ENCODE measurements around the gene ACMSD.
A peak's percentile ranks its signal among the peaks of the same experiment; 100 is the strongest.
"Not testable (repeated sequence)": the region's sequence is repeated elsewhere in the genome, so short reads cannot be mapped to it uniquely, and the experiment has no call there.

The ACMSD gene

DNA sequence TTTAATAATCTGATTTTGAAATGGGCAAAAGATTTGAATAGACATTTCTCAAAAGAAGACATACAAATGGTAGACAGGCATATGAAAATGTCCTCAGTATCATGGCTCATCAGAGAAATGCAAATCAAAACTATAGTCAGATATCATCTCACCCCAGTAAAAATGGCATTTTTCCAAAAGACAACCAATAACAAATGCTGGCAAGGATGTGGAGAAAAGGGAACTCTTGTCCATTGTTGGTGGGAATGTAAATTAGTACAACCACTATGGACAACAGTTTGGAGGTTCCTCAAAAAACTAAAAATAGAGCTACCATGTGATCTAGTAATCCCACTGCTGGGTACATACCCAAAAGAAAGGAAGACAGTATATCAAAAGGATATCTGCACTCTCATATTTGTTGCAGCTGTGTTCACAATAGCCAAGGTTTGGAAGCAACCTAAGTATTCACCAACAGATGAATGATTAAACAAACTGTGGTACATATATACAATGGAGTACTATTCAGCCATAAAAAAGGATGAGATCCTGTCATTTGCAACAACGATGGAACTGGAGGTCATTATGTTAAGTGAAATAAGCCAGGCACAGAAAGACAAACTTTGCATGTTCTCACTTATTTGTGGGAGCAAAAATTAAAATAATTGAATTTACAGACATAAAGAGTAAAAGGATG lies 69.2 kb downstream of the ACMSD start:
- DNase-seq = not testable (repeated sequence)

DNA sequence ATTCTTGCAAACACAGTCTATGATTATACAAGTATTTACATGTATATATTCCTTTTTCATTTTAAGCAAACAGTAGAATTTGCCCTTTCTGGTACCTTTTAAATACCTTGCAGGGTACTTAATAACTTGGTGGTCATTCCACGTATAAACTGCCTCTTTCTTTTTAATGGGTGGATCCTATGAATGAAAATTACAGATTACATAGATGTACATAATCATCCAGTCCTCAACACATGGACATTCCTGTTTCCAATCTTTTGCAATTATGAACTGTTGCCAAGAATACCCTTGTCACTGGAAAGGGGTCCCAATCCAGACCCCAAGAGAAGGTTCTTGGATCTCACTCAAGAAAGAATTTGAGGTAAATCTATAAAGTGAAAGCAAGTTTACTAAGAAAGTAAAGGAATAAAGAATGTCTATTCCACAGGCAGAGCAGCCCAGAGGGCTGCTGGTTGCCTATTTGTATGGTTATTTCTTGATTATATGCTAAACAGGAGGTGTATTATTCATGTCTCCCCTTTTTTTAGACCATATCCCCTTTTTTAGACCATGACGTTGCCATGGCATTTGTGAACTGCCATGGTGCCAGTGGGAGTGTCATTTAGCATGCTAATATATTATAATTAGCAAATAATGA lies 72.5 kb downstream of the ACMSD start:
- DNase-seq = no peak

DNA sequence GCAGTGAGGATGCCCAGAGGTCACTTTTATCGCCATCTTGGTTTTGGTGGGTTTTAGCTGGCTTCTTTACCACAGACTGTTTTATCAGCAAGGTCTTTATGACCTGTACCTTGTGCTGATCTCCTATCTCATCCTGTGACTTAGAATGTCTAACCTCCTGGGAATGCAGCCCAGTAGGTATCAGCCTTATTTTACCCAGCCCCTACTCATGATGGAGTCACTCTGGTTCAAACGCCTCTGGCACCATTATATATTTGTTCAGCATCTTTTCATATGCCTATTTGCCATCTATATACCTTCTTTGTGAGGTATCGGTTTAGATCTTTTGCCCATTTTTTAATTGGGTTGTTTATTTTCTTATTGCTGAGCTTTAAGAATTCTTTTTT lies 73.0 kb downstream of the ACMSD start:
- DNase-seq = no peak

DNA sequence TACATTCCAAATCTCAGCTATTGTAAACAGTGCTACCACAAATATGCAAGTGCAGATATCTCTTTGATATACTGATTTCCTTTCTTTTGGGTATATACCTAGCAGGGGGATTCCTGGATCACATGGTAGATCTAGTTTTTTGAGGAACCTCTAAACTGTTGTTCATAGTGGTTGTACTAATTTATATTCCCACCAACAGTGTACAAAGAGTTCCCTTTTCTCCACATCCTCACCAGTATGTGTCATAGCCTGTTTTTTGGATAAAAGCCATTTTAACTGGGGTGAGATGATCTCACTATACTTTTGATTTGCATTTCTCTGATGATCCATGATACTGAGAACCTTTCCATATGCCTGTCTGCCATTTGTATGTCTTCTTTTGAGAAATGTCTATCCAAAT lies 73.9 kb downstream of the ACMSD start:
- DNase-seq = peak; percentile 34

DNA sequence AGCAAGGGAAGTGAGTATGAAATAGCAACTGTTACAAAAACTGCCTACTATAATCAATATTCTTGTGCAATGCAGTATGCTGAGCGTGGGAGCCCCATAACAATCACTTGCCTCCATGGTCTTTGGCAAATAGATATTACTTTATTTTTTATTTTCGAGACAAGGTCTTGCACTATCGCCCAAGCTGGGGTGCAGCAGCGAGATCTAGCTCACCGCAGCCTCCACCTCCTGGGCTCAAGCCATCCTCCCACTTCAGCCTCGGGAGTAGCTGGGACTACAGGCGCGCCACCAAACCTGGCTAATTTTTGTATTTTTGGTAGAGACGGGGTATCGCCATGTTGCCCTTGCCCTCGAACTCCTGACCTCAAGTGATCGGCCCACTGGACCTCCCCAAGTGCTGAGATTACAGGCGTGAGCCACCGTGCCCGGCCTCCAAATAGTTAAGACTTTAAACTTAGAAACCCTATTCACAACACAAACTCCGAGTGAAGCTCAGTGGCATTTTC lies 79.0 kb downstream of the ACMSD start:
- no peak for DNase-seq

DNA sequence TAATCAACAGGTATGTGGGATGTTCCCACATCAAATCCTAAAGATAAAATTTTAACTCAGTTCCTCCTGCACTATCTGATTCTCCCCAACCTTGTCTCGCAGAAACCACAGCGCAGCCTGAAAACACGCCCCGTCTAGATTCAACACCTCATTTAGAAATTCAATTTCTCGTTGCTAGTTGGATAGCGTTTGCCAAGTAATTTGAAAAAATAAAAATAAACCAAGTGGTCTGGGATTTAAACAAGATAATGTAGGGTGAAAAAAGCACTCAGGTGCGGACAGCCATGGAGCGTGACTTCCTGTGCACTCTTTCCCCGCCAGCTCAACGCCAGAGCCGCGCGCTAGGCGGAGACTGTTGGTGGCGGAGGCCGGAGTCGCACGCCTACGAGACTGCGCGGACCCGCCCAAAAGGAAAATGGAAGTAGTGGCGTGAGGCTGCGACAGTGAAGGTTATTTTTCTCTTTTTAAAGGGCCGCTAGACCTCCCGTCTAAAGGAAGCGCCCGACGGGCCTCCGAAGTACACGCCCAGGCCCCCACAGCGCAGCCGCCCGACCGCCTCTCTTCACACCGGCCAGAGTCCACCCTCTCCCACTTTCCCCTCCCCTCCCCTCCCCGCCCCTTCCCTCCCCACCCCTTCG lies 79.6 kb downstream of the ACMSD start:
- DNase-seq = no peak

DNA sequence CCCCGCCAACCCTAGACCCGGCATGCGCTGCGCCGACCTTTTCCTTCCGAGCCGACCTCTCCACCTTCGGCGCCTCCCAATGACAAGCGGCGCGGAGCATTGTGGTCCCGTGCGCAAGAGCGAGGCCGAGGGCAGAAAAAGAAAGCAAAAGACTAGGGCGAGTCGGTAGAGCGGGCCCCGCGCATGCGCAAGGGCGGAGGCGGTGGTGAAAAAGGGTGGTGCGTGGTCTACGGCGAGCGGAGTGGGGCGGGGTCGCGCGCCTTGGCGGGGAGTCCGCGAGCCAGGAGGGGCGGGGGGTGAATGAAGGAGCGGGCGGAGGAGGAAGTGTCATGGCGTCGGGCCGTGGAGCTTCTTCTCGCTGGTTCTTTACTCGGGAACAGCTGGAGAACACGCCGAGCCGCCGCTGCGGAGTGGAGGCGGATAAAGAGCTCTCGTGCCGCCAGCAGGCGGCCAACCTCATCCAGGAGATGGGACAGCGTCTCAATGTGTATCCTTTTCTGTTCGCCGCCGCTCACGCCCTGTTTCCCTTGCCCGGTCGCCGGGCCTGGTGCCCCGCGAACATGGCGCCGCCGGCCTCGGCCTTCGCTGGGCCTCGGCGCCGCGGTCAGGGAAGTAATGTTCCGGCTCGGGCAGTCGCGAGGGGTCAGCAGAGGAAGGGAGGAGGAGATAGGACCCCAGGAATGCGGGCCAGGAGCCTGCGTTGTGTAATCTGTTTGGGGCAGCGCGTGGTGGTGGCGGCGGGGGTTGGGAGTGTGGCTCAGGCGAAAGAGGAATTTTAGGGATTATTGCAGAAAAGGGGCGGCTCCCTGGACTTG lies 80.3 kb downstream of the ACMSD start, which contains the start of gene CCNT2:
Gene CCNT2 (plus strand): TSS at position 297 of the 815 bp plus-strand sequence. CDS start 33 bp downstream, at position 330.
- DNase-seq = peak; percentile 100

DNA sequence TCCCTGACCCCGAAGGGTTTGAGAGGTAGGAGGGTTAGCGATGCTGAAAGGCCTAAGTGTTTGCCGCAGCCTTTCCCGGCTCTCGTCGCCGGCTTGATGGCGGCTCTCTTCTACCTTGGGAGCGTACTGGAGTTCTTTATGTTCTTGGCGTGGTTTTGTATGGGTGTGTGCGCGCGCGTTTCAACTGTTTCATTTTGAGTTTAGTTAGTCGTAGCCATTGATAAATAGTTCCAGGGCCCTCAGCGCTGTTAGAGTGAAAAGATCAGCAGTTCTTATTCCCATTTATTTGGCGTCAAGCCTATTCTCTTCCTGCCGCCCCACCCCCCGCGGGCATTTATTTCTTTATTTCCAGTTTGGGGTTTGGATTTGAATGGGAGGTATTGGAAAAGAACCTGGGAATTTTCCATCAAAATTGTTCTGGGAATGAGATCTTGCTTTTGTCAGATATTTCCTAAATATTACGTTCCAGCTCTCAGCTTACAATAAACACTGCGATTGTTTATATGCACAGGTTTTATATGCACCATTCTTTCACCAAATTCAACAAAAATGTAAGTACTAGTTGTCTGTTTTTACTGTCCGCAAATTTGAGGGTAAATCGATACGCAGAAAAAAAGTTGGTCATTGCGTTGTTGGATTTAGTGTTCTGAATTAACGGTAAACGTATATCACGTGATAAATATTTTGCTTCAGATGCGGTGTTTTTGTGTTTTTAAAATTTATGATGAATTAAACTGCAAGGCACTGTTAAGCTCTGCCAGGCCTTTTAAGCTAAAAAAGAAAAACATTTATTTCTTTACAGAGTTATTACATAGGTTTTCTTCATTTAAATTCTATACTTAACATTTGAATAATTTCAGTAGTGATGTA lies 81.2 kb downstream of the ACMSD start:
- peak; percentile 8 for DNase-seq

DNA sequence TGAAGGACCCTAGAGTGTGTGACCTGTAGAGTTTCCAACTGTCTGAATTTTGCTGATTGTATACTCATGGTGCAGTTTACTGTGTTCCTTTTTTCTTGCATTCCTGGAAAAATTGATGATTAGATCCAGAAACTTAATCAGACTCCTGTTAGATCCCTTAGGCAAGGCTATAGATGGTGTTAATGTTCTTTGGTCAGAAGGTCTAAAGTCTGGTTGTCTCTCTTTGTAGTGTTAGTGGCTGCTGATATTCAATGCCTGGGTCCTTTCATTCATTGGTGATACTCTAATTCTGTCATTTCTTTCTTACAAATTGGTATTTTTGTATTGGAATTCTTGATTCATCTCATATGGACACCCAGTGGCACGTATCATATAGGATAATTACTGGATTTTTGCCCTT lies 86.5 kb downstream of the ACMSD start:
- no peak for DNase-seq

DNA sequence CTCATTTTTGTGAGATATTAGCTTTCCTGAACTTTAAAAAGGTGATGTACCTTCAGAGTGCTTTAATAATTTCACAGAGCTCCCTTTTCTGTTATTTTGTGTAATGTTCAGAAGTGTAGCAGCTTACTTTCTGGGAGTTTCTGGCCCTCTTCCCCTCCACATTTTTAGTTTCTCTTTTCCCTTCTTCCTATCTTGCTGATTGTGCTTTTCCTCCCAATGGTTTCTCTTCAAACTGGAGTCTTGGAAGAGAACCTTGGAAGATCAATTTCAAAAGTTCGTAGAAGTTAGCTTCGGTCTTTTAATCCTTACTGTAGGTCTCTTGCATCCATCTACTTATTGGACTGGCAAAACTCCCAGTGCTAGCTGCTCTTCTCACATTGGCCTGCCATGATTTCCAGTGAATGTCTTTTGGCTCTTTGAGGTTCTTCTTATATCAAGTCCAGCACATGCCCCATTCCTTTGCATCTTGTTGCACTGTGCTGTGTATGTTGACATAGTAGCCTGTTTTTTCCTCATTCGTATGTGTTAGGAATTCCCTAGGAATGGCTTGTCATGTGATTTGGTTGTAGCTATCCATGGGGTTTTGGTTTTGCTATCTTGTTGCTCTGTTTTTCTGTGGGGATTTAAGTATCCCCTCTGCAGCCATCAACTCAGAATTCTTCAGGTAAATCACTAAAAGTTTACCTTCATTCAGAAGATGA lies 88.0 kb downstream of the ACMSD start:
- peak; percentile 1 for DNase-seq

DNA sequence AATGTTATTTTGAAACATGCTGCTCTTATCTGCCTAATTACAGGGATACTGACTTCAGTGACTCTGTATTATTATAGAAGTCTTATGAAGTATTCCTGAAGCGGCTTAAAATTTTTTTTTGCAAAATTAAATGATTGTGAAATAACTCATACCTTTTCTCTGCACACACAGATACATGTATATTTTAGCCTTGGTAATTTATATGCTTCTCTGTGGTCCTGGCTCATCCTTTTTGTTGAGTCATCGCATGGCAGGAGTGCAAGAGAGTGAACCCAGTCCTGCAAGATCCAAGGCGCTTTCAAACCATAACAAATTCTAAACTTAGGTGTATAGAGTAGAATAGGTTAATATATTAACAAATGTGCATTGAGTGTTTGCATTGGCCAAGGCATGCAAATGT lies 88.8 kb downstream of the ACMSD start:
- peak; percentile 41 for DNase-seq

DNA sequence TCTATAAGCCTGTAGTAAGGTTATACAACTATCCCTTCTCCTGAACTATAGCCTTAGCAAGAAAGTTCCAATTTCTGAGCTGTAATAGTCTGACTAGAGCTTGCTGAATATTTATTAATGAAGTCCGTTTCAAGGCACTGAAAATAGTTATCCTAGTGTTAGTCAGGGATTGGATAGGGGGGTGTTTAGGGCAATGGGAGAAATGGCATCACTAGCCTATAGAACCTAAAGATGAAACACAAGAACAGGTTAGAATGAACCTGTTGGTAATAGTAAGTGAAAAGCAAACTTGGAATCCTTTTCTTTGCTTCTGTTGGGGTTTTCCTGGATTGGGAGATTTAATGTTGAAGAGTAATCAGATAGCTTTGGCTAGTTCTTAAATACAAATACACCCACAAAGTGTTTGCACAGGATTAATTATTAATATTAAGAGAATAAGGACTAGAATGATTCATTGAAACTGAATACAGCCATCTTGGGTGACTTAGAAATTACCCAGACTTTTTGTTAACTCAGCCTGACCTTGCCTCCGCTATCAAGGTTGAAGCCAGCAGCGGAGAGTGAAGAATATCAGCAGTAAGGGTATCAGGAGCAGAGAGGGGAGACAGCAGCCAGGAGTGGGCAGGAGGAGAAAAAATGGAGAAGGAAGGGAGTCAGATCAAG lies 94.6 kb downstream of the ACMSD start:
- no peak for DNase-seq

DNA sequence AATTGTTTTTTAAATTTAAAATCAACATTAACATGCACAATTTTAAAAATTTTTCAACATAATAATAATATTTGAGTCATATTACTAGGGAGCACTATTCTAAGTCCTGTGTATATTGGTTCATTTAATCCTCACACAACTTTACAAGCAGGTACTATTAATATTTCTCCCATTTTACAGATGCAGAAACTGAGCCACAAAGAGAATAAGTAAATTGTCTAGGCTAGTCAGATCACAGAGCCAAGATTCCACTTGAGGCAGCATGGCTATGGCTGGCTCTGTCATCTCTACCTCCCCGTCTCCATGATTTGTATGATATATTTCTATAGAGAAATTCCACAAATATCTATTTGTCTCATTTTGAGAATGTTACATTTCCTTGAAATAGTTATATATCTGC lies 95.3 kb downstream of the ACMSD start:
- DNase-seq = no peak

DNA sequence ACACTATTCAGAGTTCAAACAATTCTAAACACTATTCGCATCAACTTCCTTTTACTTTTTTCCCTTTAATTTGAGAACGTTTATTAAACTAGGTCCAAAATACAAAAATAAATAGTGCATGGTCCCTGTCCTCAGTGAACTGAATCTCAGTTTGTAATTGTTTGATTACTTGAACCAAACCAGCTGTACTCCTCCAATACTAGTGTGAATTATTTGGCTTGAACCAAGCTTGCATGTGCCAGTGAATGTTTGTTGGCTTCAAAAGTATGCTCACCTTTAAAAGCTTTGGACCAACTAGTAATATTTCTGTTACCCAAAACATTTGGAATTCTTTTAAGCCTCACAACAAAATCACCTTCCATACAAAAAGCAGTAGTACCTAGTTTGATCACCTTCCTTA lies 95.7 kb downstream of the ACMSD start:
- no peak for DNase-seq

DNA sequence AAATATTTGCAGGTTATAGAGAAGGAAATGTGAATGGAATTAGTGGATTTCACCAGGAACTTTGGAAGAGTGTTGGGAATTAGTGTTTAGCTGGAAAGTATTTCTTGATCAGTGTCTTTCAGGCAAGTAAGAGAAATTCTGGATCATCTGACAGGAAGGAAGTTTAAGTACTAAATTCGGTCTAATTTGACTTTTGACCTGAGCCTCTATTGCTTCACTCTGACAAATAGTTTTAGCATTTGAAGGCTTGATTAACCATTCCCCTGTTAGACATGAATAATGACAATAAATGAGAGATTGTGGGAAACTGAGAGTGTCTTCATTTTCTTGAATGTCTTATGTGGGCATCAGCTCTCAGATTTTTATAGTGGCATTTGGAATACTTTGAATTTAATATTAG lies 96.2 kb downstream of the ACMSD start:
- no peak for DNase-seq

DNA sequence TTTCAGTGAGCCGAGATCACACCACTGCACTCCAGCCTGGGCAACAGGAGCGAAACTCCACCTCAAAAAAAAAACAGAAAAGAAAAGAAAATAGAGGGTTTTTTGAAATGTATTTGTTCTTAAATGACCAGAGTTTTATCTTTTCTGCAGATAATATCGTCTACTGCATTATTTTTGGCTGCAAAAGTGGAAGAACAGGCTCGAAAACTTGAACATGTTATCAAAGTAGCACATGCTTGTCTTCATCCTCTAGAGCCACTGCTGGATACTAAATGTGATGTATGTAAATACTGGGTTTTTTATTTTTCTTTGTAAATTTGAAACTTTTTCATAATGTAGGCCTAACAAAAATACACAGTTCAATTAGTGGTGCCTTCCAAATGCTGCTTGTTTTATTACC lies 98.3 kb downstream of the ACMSD start:
- no peak for DNase-seq

DNA sequence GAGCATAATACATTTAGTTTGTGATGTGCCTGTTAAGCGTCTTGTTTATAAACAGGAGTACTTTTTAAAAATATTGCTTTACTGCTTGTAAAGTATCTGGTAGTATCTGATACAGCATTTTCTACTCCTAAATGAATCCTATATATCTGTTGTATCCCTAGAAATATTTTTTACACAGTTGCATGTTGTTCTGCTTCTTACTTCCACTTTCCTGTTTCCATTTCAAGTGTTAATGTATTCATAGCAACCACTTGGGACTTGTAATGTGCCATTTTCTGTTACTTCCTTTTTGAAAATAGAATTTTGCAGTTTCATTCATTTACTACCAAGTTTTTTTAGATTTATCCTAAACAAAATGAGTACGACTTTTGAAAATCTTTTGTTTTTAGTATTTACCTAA lies 105.1 kb downstream of the ACMSD start:
- DNase-seq = no peak

DNA sequence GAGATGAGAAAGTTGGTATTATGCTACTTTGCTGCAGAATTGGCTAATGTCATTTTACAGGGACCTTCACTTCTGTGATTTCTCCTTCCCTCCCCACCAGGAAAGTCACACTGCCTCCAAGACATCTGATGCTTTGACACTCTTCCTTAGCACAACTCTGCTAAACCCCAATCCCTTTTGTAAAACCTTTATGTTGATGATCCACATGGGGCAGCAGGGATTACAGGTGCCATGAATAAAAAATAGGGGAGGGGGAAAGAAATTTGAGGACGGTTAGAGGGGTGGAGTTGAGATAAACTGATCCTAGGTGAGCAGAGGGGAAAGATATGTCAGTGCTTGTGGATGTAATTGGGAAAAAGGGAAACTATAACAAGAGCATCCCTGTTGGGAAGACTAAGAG lies 106.6 kb downstream of the ACMSD start:
- DNase-seq = no peak

DNA sequence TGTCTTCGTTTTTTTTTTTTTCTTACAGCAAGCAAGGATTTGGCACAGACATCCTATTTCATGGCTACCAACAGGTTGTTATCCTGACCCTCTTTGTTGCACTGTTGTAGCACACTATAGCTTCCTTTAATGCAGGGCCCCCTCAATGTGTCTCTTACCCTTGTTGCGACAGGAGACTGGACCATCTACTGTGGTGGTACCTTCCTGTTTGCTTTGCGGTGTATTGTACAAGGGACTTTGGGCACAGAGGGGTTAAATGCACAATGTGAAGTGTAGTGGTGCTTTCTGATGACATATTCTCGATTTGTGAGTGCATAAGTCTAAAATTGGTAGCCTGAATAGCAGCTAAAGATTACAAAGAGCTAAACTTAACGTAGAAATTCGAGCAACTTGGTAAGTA lies 107.7 kb downstream of the ACMSD start:
- no peak for DNase-seq

DNA sequence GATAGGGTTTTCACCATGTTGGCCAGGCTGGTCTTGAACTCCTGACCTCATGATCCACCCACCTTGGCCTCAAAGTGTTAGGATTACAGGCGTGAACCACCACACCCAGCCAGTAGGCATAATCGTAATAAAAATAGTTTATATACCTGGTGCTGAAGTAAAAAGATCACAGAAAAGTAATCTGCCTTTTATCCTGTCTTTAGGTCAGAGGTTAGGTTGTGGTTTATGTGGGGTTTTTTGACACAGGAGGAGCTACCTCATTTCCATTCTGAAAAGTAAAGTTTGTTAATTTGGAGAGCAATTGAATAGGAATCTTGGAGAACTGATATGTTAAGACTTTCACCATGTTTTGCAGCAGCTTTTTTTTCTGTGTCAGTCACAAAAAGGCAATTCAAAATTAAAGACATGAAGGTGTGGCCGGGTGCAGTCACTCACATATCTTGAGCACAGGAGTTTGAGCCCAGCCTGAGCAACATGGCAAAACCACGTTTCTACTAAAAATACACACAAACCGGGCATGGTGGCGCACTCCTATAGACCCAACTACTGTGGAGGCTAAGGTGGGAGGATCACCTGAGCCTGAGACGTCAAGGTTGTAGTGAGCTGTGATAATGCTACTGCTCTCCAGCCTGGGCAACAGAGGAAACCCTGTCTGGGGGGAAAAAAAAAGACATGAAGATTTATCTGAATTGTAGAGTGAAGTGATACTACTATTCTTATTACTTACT lies 111.7 kb downstream of the ACMSD start:
- no peak for DNase-seq
